Neuronal stem cell (in vitro differentiated cells): ENCODE results near the gene ZNF181.
A peak's percentile ranks its signal among the peaks of the same experiment; 100 is the strongest.

Source experiments
- DNase-seq: peaks from one replicate; pipeline ENCODE4 v3.0.0-alpha.2; 2013; ENCODE audit warnings: low spot score
- H2AFZ ChIP-seq: one replicate; pipeline ENCODE4 v1.6.1; 2013; ENCODE audit warnings: mild to moderate bottlenecking, low read length, inconsistent platforms
- H2AK5ac ChIP-seq: 2 replicates; pipeline ENCODE4 v1.6.1; 2013; ENCODE audit warnings: low read depth, mild to moderate bottlenecking, inconsistent platforms, low read length, moderate library complexity, mixed read lengths
- H2BK120ac ChIP-seq: 2 replicates; pipeline ENCODE4 v1.6.1; 2013; ENCODE audit warnings: low read depth, mild to moderate bottlenecking, inconsistent platforms, low read length, moderate library complexity, mixed read lengths
- H2BK12ac ChIP-seq: one replicate; pipeline ENCODE4 v1.6.1; 2013; ENCODE audit warnings: low read length, inconsistent platforms
- H2BK15ac ChIP-seq: 2 replicates; pipeline ENCODE4 v1.6.1; 2013; ENCODE audit warnings: mild to moderate bottlenecking, low read length, inconsistent platforms, mixed read lengths
- H2BK5ac ChIP-seq: one replicate; pipeline ENCODE4 v1.6.1; 2013; ENCODE audit warnings: inconsistent platforms, mild to moderate bottlenecking, low read length, moderate library complexity
- H3K14ac ChIP-seq: one replicate; pipeline ENCODE4 v1.6.1; 2013; ENCODE audit warnings: low read length, inconsistent platforms
- H3K18ac ChIP-seq: 2 replicates; pipeline ENCODE4 v1.6.1; 2013; ENCODE audit warnings: low read length, inconsistent platforms
- H3K23ac ChIP-seq: 2 replicates; pipeline ENCODE4 v1.6.1; 2013; ENCODE audit warnings: low read depth, mild to moderate bottlenecking, mixed read lengths, low read length, inconsistent platforms; ENCODE audit not compliant: poor library complexity
- H3K27ac ChIP-seq: replicated peaks from 3 replicates; pipeline ENCODE4 v1.5.1; 2013; ENCODE audit warnings: low read length, inconsistent platforms
- H3K27me3 ChIP-seq, 3 experiments: 2 replicates each; pipeline ENCODE4 v1.6.1; 2013; ENCODE audit warnings: low read length in 3 of 3, mild to moderate bottlenecking in 2 of 3, inconsistent platforms in 1 of 3, low read depth in 1 of 3, mixed read lengths in 1 of 3, moderate library complexity in 1 of 3; ENCODE audit not compliant: control insufficient read depth in 3 of 3, insufficient read depth in 3 of 3
- H3K36me3 ChIP-seq, 2 donors: replicated peaks in 1 of 2; 2 replicates each; pipeline ENCODE4 v1.6.1; 2013; ENCODE audit warnings: low read length in 2 of 2; ENCODE audit not compliant: control insufficient read depth in 2 of 2, insufficient read depth in 2 of 2
- H3K4ac ChIP-seq: 2 replicates; pipeline ENCODE4 v1.6.1; 2013; ENCODE audit warnings: inconsistent platforms, mild to moderate bottlenecking, low read length, moderate library complexity
- H3K4me1 ChIP-seq, 2 donors: 1 replicate in 1 of 2; 2 replicates in 1 of 2; pipeline ENCODE4 v1.6.1; 2013; ENCODE audit warnings: low read length in 2 of 2, low read depth in 1 of 2; ENCODE audit not compliant: control insufficient read depth in 2 of 2, insufficient read depth in 1 of 2
- H3K4me2 ChIP-seq: one replicate; pipeline ENCODE4 v1.6.1; 2013; ENCODE audit warnings: mild to moderate bottlenecking, low read length, inconsistent platforms; ENCODE audit not compliant: insufficient read depth, poor library complexity, severe bottlenecking
- H3K4me3 ChIP-seq, 2 donors: 2 replicates each; pipeline ENCODE4 v1.5.1; 2013; ENCODE audit warnings: low read length in 2 of 2, mild to moderate bottlenecking in 2 of 2, inconsistent platforms in 1 of 2, moderate library complexity in 1 of 2
- H3K79me1 ChIP-seq: one replicate; pipeline ENCODE4 v1.6.1; 2013; ENCODE audit warnings: low read depth, mild to moderate bottlenecking, inconsistent platforms, low read length, moderate library complexity
- H3K9ac ChIP-seq: one replicate; pipeline ENCODE4 v1.6.1; 2013; ENCODE audit warnings: mild to moderate bottlenecking, low read depth, low read length, inconsistent platforms; ENCODE audit not compliant: poor library complexity
- H3K9me3 ChIP-seq, 2 donors: replicated peaks in 1 of 2; 2 replicates each; pipeline versions ENCODE3 to v1.6.1; 2013; ENCODE audit warnings: low read length in 2 of 2, mild to moderate bottlenecking in 2 of 2, inconsistent platforms in 1 of 2, low read depth in 1 of 2, mixed read lengths in 1 of 2, moderate library complexity in 1 of 2; ENCODE audit not compliant: control insufficient read depth in 2 of 2, insufficient read depth in 1 of 2
- H4K8ac ChIP-seq: one replicate; pipeline ENCODE4 v1.6.1; 2013; ENCODE audit warnings: low read depth, mild to moderate bottlenecking, inconsistent platforms, low read length, moderate library complexity
- H4K91ac ChIP-seq: one replicate; pipeline ENCODE4 v1.6.1; 2013; ENCODE audit warnings: low read length, low read depth, mild to moderate bottlenecking, inconsistent platforms; ENCODE audit not compliant: poor library complexity
- WGBS, 2 donors: extraction: QIAGEN DNeasy Blood & Tissue Kit; methylation state at CpG; one replicate each; pipeline ENCODE4 v1.1.7; 2013; ENCODE audit warnings: missing lambda C conversion rate in 2 of 2, mixed read lengths in 1 of 2; ENCODE audit not compliant: insufficient read length in 2 of 2, insufficient replicate concordance in 1 of 2; ENCODE audit errors: extremely low coverage in 2 of 2; 5-methylcytosine and 5-hydroxymethylcytosine counted together

ZNF181 gene

DNA sequence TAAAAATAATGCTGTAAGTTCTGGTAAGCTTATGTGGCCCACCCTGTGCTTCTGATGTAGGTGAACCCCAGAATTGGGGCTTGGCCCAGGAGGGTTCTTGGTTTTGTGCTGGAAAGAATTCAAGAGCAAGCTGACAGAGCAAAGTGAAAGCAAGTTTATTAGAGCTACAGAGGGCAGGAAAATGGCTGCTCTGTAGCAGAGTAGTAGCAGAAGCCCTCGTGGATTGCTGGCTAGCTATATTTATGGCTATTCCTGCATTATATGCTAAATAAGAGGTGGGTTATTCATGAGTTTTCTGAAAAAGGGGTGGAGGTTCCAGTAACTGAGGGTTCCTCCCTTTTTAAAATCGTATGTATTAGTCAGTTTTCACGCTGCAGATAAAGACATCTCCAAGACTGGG lies 59.5 kb downstream of the ZNF181 start:
- Histone ChIP-seq H2BK12ac (no peak overlapping the region), H3K27ac (no peak overlapping the region), H3K9me3 (no peaks in the 10 kb centered on the region), H4K91ac (no peak overlapping the region), H4K8ac (no peak overlapping the region), H3K4me2 (no peak overlapping the region), H3K23ac (no peak overlapping the region), H2BK15ac (no peak overlapping the region), H2AK5ac (no peak overlapping the region), H3K14ac (no peak overlapping the region), H3K9ac (no peak overlapping the region), H2BK120ac (no peak overlapping the region), H2AFZ (peak overlapping the region; percentile 51), H3K27me3 (no peaks in the 10 kb centered on the region), H3K4ac (no peak overlapping the region), H2BK5ac (no peak overlapping the region), H3K18ac (no peak overlapping the region), H3K4me3 (no peak overlapping the region), H3K79me1 (no peaks in the 10 kb centered on the region), H3K36me3 (no peaks in the 10 kb centered on the region), H3K4me1 (no peaks in the 10 kb centered on the region)
- no peak for DNase-seq
- no CpG with 5 or more reads among the region's 3 CpGs for WGBS, 2 donors

DNA sequence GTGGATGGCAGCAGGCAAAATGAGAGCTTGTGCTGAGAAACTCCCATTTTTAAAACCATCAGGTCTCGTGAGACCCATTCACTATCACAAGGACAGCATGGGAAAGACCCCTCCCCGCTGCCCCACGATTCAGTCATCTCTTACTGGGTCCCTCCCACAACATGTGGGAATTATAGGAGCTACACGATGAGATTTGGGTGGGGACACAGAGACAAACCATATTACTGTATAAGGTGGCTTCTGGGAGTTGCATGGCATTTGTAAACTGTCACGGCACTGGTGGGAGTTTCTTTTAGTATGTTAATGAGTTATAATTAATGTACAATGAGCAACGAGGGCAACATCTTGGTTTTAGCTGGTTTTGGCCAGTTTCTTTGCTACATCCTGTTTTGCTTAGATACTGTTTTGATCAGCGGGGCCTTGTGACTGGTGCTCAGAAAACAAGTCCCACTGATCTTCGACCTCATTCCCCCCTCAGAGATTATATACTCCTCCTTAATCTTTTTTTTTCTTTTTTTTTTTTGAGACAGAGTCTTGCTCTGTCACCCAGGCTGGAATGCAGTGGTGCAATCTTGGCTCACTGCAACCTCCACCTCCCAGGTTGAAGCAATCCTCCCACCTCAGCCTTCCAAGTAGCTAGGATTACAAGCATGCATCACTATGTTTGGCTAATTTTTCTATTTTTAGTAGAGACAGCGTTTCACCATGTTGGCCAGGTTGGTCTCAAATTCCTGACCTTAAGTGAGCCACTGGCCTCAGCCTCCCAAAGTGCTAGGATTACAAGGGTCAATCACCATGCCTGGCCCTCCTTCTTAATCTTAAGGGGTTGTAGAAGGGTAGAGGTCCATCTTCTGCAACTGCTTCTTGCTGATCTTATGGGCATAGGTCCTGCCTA lies 60.3 kb downstream of the ZNF181 start:
- Histone ChIP-seq H2BK12ac (no peak overlapping the region), H2AFZ (peak overlapping the region; percentile 51), H3K4me1 (no peaks in the 10 kb centered on the region), H3K4me3 (no peak overlapping the region), H3K79me1 (no peaks in the 10 kb centered on the region), H3K18ac (no peak overlapping the region), H2BK5ac (no peak overlapping the region), H3K4ac (no peak overlapping the region), H3K27me3 (no peaks in the 10 kb centered on the region), H4K8ac (no peak overlapping the region), H3K23ac (no peak overlapping the region), H3K9me3 (peaks cover 0 to 2% of the 10 kb centered on the region in 2 donors), H3K9ac (no peak overlapping the region), H4K91ac (no peak overlapping the region), H3K14ac (no peak overlapping the region), H3K36me3 (no peaks in the 10 kb centered on the region), H2BK15ac (no peak overlapping the region), H3K4me2 (no peak overlapping the region), H3K27ac (no peak overlapping the region), H2BK120ac (no peak overlapping the region), H2AK5ac (no peak overlapping the region)
- DNase-seq: no peak
- no CpG with 5 or more reads among the region's 9 CpGs for WGBS, 2 donors
